GM12878 (cell line): Measurements from ENCODE around the gene DBNL. TPM values are rescaled to one million over a fixed set of nuclear protein-coding genes. Genes with fewer than 3 reads are reported as not detected.
"Not testable (repeated sequence)": the region's sequence is repeated elsewhere in the genome, so short reads cannot be mapped to it uniquely, and the experiment has no call there.

Experiments
- ATAC-seq: fragments of 200-7000 bp; cut with Tn5 transposase; 3 replicates; pipeline ENCODE4 v1.9.1; 2020; ENCODE audit warnings: mild to moderate bottlenecking, moderate library complexity
- BruUV-seq: library from RNA; stranded (reverse); fragments of 400-500 nt; replicated peaks from 2 replicates; lab custom pipeline; 2021; lab: Mats Ljungman, UMichigan
- CTCF ChIA-PET: fragments of 300-600 bp; sonication (Branson Sonifier 250); formaldehyde crosslinking; extraction: SDS; loops from one replicate; lab custom pipeline; 2021; ENCODE audit warnings: inconsistent platforms; lab: Yijun Ruan, JAX
- POLR2A ChIA-PET: fragments of 350-600 bp; formaldehyde crosslinking; extraction: SDS; loops from one replicate; lab custom pipeline; 2021; ENCODE audit warnings: inconsistent platforms; lab: Charles Lee
- RAD21 ChIA-PET: fragments of 300-600 bp; sonication (Branson Sonifier 250); formaldehyde crosslinking; loops from one replicate; lab custom pipeline; 2023; ENCODE audit warnings: antibody characterized with exemption; ENCODE audit not compliant: unreplicated experiment; lab: Charles Lee
- SMC1A ChIA-PET: fragments of 300-600 bp; sonication (Branson Sonifier 250); formaldehyde crosslinking; loops from one replicate; lab custom pipeline; 2023; ENCODE audit not compliant: unreplicated experiment, uncharacterized antibody; lab: Charles Lee
- DNase-seq: peaks from one replicate; pipeline ENCODE4 v3.0.0-alpha.2; 2011; ENCODE audit warnings: low read depth, low spot score
- FAIRE-seq: peaks from 3 replicates; lab custom pipeline; 2011; peaks lifted over from hg19 to GRCh38; lab: Jason Lieb, UNC
- H2AFZ ChIP-seq: 2 replicates; pipeline ENCODE4 v1.6.0; 2011; ENCODE audit warnings: low read depth, low read length, control low read depth; ENCODE audit not compliant: control insufficient read depth
- H3K27ac ChIP-seq: 2 replicates; pipeline ENCODE4 v1.5.1; 2011; ENCODE audit warnings: control low read depth; ENCODE audit not compliant: control insufficient read depth, insufficient read depth
- H3K27me3 ChIP-seq, 2 experiments: replicated peaks in 1 of 2; 2 replicates each; pipeline versions ENCODE4 v1.6.0 to v1.6.1; 2011; ENCODE audit warnings: low read length in 1 of 2; ENCODE audit not compliant: control insufficient read depth in 2 of 2, insufficient read depth in 2 of 2
- H3K36me3 ChIP-seq, 2 experiments: 2 replicates each; pipeline ENCODE4 v1.5.1; 2011; ENCODE audit warnings: low read length in 1 of 2; ENCODE audit not compliant: control insufficient read depth in 2 of 2, insufficient read depth in 2 of 2
- H3K4me1 ChIP-seq: 2 replicates; pipeline ENCODE4 v1.6.1; 2011; ENCODE audit warnings: mild to moderate bottlenecking, low read length, moderate library complexity, mixed read lengths; ENCODE audit not compliant: control insufficient read depth, insufficient read depth
- H3K4me2 ChIP-seq: 2 replicates; pipeline ENCODE4 v1.6.0; 2011; ENCODE audit warnings: control low read depth; ENCODE audit not compliant: control insufficient read depth, insufficient read depth
- H3K4me3 ChIP-seq: fragments of 200-600 bp; sonication (generic); 2 replicates; pipeline ENCODE4 v1.5.1; 2016
- H3K79me2 ChIP-seq: 2 replicates; pipeline ENCODE4 v1.6.0; 2011; ENCODE audit warnings: low read length; ENCODE audit not compliant: control insufficient read depth, insufficient read depth
- H3K9ac ChIP-seq: 2 replicates; pipeline ENCODE4 v1.8.0; 2011; ENCODE audit warnings: low read length, control low read depth, mixed read lengths; ENCODE audit not compliant: control insufficient read depth, insufficient read depth
- H3K9me3 ChIP-seq: replicated peaks from 3 replicates; pipeline ENCODE4 v1.5.1; 2011; ENCODE audit warnings: mild to moderate bottlenecking, low read length; ENCODE audit not compliant: control insufficient read depth, insufficient read depth
- H4K20me1 ChIP-seq: 2 replicates; pipeline ENCODE4 v1.6.0; 2011; ENCODE audit not compliant: control insufficient read depth, insufficient read depth
- WGBS: methylation state at CpG from one replicate; pipeline ENCODE4 v1.1.6; 2016; ENCODE audit warnings: low lambda C conversion rate; ENCODE audit not compliant: insufficient replicate concordance, insufficient coverage; ENCODE audit errors: missing lambda C conversion rate; 5-methylcytosine and 5-hydroxymethylcytosine counted together
- in situ Hi-C: fragments of 300-500 bp; cut with MboI; formaldehyde crosslinking; loops from 9 replicates; pipeline ENCODE4 v1.14.3; 2018; ENCODE audit warnings: mixed read lengths
- intact Hi-C: fragments of 100-400 bp; cut with micrococcal nuclease; formaldehyde crosslinking; loops from one replicate; pipeline ENCODE4 v1.14.2; 2022; ENCODE audit not compliant: unreplicated experiment
- polyA plus RNA-seq, 11 experiments: library from polyadenylated mRNA; depleted of rRNA in 4 of 11; unstranded in 6 of 11; stranded (reverse) in 5 of 11; fragments of >200 nt; fragmentation: Nextera tagmentation in 4 of 11; fragmentation: Illumina TruSeq in 1 of 11; extraction: Ambion mirVana in 4 of 11; extraction: Trizol in 1 of 11; gene quantifications; 1 replicate in 1 of 11; 2 replicates in 10 of 11; pipeline versions ENCODE4 v1.2.1 to v1.2.3, GENCODE V29; 2011 to 2016; ENCODE audit warnings: inconsistent platforms in 2 of 11, missing spikeins in 2 of 11, low read depth in 1 of 11
- total RNA-seq, 4 experiments: library from RNA; depleted of rRNA in 3 of 4; stranded (reverse); fragments of >200 nt in 3 of 4; fragmentation: Illumina TruSeq in 1 of 4; extraction: Trizol in 1 of 4; gene quantifications; 2 replicates each; pipeline versions ENCODE4 v1.2.1 to v1.2.3, GENCODE V29; 2013 to 2021

The DBNL gene
- total and polyA plus RNA-seq, 10 of the 15 experiments (the other 5 are each of a cell fraction or from before 2014, with no cell fraction given) = 4.1 to 179 (median 84.3) TPM

DNA sequence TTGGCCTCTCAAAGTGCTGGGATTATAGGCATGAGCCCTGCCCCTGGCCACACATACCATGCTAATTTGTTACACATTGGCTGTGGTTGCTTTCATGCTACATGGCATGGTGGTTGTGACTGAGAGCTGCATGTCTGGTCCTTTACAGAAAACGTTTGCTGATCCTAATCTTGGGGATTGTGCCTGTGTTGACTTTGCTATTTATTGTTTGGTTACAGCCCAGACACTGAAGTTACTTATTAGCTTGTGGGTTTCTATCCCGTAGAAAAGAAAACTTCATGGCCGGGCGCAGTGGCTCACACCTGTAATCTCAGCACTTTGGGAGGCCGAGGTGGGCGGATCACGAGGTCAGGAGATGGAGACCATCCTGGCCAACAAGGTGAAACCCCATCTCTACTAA is 22.4 kb upstream of the DBNL start:
- intact Hi-C loops = not testable (repeated sequence)

DNA sequence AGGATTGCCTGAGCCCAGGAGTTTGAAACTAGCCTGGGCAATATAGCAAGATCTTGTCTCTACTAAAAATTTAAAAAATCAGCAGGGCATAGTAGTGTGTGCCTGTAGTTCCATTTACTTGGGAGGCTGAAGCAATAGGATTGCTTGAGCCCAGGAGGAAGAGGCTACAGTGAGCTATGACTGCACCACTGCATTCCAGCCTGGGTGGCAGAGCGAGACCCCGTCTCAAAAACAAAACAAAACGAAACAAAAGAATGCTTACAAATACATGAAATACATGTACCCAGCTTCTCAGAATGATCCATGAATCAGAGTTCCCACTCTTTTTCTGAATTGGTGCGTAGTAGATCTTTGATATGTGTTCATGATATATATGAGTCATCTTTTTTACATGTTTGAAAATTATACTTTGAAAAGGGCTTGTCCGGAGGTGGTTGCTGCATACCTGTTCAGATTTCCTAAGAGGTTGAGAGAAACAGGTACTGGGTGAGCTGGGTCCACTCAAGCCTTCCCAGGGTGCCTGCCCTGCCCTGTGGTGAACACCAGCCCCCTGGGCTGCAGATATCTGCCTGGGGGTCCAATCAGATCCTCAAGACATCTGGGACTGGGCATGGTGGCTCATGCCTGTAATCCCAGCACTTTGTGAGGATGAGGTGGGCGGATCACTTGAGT is 21.6 kb upstream of the DBNL start:
- H3K79me2 ChIP-seq, POLR2A ChIA-PET, intact Hi-C loops, H3K9me3 ChIP-seq, FAIRE-seq, H3K36me3 ChIP-seq, H4K20me1 ChIP-seq, H2AFZ ChIP-seq, H3K27me3 ChIP-seq, in situ Hi-C loops, DNase-seq, CTCF ChIA-PET, BruUV-seq, H3K4me3 ChIP-seq, H3K4me1 ChIP-seq, H3K4me2 ChIP-seq, H3K9ac ChIP-seq, ATAC-seq, H3K27ac ChIP-seq: not testable (repeated sequence)
- 33% methylated on average over 6 of the region's 6 CpGs for WGBS
- SMC1A ChIA-PET = interaction anchor here (0.6 kb wide), 1 partner anchor 32 kb away, joined by 3 read pairs; no protein-coding TSS in a partner anchor
- RAD21 ChIA-PET = interaction anchor here (1.2 kb wide), 1 partner anchor 58 kb away, joined by 4 read pairs; no protein-coding TSS in a partner anchor

More for the DNA sequence above, 22.4 kb upstream of the DBNL start:
- H3K4me1 ChIP-seq, FAIRE-seq, H3K27me3 ChIP-seq, DNase-seq, ATAC-seq, H3K4me2 ChIP-seq, POLR2A ChIA-PET, in situ Hi-C loops, H3K9ac ChIP-seq, SMC1A ChIA-PET, H3K27ac ChIP-seq, H4K20me1 ChIP-seq, H2AFZ ChIP-seq, H3K9me3 ChIP-seq, H3K4me3 ChIP-seq, BruUV-seq, H3K36me3 ChIP-seq: not testable (repeated sequence)
- H3K79me2 ChIP-seq = peaks cover 11% of the 10 kb centered on the region
- WGBS = 47% methylated on average over 6 of the region's 7 CpGs
- CTCF ChIA-PET = interaction anchor here (3.4 kb wide), 1 partner anchor 174 kb away, joined by 25 read pairs; no protein-coding TSS in a partner anchor
- RAD21 ChIA-PET = interaction anchor here (1.2 kb wide), 1 partner anchor 59 kb away, joined by 4 read pairs; no protein-coding TSS in a partner anchor

DNA sequence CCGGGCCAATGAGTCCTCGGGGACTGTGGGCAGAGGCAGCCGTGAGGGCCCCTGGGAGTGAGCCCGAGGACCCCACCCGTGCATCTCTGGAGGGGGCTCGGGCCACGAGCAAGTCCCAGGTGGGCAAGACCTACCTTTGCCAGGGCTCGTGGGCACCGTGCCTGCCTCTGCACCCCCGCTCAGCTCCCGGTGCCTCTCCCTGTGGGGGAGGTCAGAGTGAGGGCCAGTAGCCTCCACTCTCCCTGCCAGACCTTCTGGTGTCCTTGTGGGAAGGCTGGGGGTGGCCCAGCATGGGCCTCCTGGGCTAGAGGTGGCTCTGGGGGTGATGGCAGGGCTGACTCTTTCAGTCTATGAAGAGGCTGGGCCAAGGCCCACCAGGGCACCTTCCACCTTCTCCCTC is 15.1 kb upstream of the DBNL start:
- intact Hi-C loops, FAIRE-seq, SMC1A ChIA-PET, H3K4me1 ChIP-seq, in situ Hi-C loops, CTCF ChIA-PET, H3K9ac ChIP-seq, H4K20me1 ChIP-seq, H3K36me3 ChIP-seq, RAD21 ChIA-PET, H3K4me2 ChIP-seq, H3K9me3 ChIP-seq, BruUV-seq, H3K4me3 ChIP-seq, H3K79me2 ChIP-seq, ATAC-seq, H3K27ac ChIP-seq, DNase-seq, H2AFZ ChIP-seq, H3K27me3 ChIP-seq, POLR2A ChIA-PET: not testable (repeated sequence)
- 95% methylated on average over 3 of the region's 11 CpGs for WGBS

DNA sequence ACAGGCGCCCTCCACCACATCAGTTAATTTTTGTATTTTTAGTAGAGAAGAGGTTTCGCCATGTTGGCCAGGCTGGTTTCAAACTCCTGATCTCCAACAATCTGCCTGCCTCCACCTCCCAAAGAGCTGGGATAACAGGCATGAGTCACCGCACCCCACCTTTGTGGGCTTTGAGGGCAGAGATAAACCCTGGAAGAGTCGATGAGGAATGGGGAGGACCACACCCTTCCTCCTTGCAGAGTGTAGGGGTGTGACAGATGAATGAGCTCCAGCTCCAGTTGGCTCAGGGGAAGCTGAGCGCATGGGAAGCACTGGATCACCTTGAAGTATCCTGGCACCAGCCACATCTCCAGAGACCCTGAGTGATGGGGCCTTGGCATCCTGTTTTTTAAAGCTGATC is 14.5 kb upstream of the DBNL start:
- H3K9ac ChIP-seq, H3K4me1 ChIP-seq, H3K9me3 ChIP-seq, POLR2A ChIA-PET, H3K4me2 ChIP-seq, FAIRE-seq, CTCF ChIA-PET, H3K27ac ChIP-seq, DNase-seq, SMC1A ChIA-PET, H4K20me1 ChIP-seq, in situ Hi-C loops, intact Hi-C loops, H2AFZ ChIP-seq, H3K4me3 ChIP-seq, H3K79me2 ChIP-seq, H3K36me3 ChIP-seq, BruUV-seq, H3K27me3 ChIP-seq, ATAC-seq, RAD21 ChIA-PET: not testable (repeated sequence)
- WGBS = 86% methylated on average over 3 of the region's 5 CpGs
